Mesothelial cell of epicardium (in vitro differentiated cells): Measurements from ENCODE around the gene FABP7. TPM values are rescaled to one million over a fixed set of nuclear protein-coding genes. Genes with fewer than 3 reads are reported as not detected.

Experiments used
- DNase-seq, 2 experiments: peaks; one replicate each; pipeline ENCODE4 v3.0.0; 2021; ENCODE audit warnings: low spot score in 2 of 2; ENCODE audit not compliant: unreplicated experiment in 2 of 2
- H3K27ac Mint-ChIP-seq: 2 replicates; pipeline ENCODE4 v1.8.0; 2021; ENCODE audit warnings: mixed read lengths
- H3K27me3 Mint-ChIP-seq: 2 replicates; pipeline ENCODE4 v1.8.0; 2021; ENCODE audit warnings: low read depth, mixed read lengths
- H3K36me3 Mint-ChIP-seq: 2 replicates; pipeline ENCODE4 v1.8.0; 2021; ENCODE audit warnings: mixed read lengths
- H3K4me1 Mint-ChIP-seq: 2 replicates; pipeline ENCODE4 v1.8.0; 2021; ENCODE audit warnings: mixed read lengths
- H3K4me3 Mint-ChIP-seq: 2 replicates; pipeline ENCODE4 v1.8.0; 2021; ENCODE audit warnings: mild to moderate bottlenecking, moderate library complexity, mixed read lengths
- H3K9me3 Mint-ChIP-seq: 2 replicates; pipeline ENCODE4 v1.8.0; 2021; ENCODE audit warnings: mixed read lengths
- CTCF ChIP-seq: fragments of 200-600 bp; sonication (generic); IDR thresholded peaks from one replicate; pipeline ENCODE4 v1.5.0; 2021; ENCODE audit warnings: antibody characterized with exemption; ENCODE audit not compliant: unreplicated experiment
- total RNA-seq: library from RNA; stranded (reverse); gene quantifications from 3 replicates; pipeline ENCODE4 v1.2.1, GENCODE V29; 2021

The FABP7 gene
- total RNA-seq, 1 donor from 2014 or later: 4.0 TPM

DNA sequence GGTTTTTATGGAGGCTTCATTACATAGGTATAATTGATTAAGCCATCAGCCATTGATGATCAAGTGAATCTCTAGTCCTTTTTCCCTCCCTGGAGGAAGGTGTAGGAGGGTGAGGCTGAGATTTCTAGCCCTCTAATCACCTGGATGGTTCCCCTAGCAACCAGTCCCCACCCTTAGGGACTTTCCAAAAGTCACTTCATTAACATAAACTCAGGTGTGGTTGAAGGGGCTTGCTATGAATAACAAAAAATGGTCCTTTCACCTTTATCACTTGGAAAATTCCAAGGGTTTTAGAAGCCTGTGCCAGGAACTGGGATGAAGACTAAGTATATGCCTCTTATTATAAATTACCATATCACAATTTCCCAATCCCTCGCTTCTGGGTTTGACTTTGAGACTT, 49.9 kb downstream of the FABP7 start:
- TF ChIP-seq CTCF: no peak
- Mint-ChIP-seq H3K4me3 (no peak overlapping the region), H3K36me3 (no peaks in the 10 kb centered on the region), H3K4me1 (peaks cover 21% of the 10 kb centered on the region), H3K9me3 (no peaks in the 10 kb centered on the region), H3K27me3 (no peaks in the 10 kb centered on the region), H3K27ac (no peak overlapping the region)
- DNase-seq: no peak

- H3K9me3 Mint-ChIP-seq: no peaks in the 10 kb centered on the region
- no peaks in the 10 kb centered on the region for H3K36me3 Mint-ChIP-seq
Measured at GRCh38 chr6:122831511-122831910, 52.0 kb downstream of the FABP7 start.

DNA sequence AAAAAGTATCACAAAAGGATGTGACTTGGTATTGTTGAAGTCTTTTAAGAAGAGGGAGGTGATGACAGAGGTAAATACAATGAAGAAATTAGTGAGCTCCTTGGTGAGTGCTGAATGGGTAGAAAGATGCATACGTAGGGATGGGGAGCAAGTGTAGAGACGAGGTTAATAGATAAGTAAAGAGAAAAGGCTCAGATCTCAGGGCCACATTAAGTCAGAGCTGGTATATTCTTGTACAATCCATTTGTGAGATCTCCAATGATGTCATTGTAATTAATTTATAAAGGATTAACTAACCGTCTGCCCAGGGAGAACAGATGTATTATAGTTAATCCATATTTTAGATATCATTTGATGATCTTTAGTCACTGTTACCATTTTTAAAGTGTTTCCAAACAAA, 52.9 kb downstream of the FABP7 start:
- Mint-ChIP-seq H3K4me1 (peaks cover 30% of the 10 kb centered on the region), H3K27me3 (no peaks in the 10 kb centered on the region), H3K27ac (no peak overlapping the region), H3K36me3 (no peaks in the 10 kb centered on the region), H3K9me3 (no peaks in the 10 kb centered on the region), H3K4me3 (no peak overlapping the region)
- DNase-seq: no peak
- TF ChIP-seq CTCF: no peak

More at GRCh38 chr6:122831511-122831910, 52.0 kb downstream of the FABP7 start:
- TF ChIP-seq CTCF: no peak
- H3K4me3 Mint-ChIP-seq: no peak overlapping the region
- peaks cover 29% of the 10 kb centered on the region for H3K4me1 Mint-ChIP-seq
- DNase-seq: no peak
- no peak overlapping the region for H3K27ac Mint-ChIP-seq
- no peaks in the 10 kb centered on the region for H3K27me3 Mint-ChIP-seq

GRCh38 chr6:122833021-122833491, 53.5 kb downstream of the FABP7 start:
- no peak for DNase-seq
- Mint-ChIP-seq H3K36me3 (no peaks in the 10 kb centered on the region), H3K4me1 (peaks cover 32% of the 10 kb centered on the region), H3K9me3 (no peaks in the 10 kb centered on the region), H3K27me3 (no peaks in the 10 kb centered on the region), H3K27ac (peak overlapping the region; percentile 32), H3K4me3 (no peak overlapping the region)
- no peak for TF ChIP-seq CTCF

Other genes starting within 250 kb of the FABP7 start
- 44.7 to 49.0 TPM (median 48.9 TPM) in 3 replicates for gene PKIB, start 169.3 kb upstream of the FABP7 start, total RNA-seq
- 55.2 to 58.9 TPM (median 57.3 TPM) in 3 replicates for gene SMPDL3A, start 9.5 kb downstream of the FABP7 start, total RNA-seq
- gene CLVS2, start 216.5 kb downstream of the FABP7 start, total RNA-seq: 0.11 to 0.27 TPM (median 0.24 TPM) in 3 replicates